BLaER1 treated with 17β-estradiol and CSF1 and Interleukin-3, amounts not matched to agents 10 nM and 100 nM (cell line): ENCODE results near the gene CLK3.

Experiments
- H3K27ac ChIP-seq, 11 experiments: shearing (Covaris generic); formaldehyde crosslinking; 2 replicates each; pipeline ENCODE4 v1.8.1; 2022
- H3K27me3 ChIP-seq, 11 experiments: shearing (Covaris generic); formaldehyde crosslinking; 2 replicates each; pipeline ENCODE4 v1.8.1; 2022
- H3K36me3 ChIP-seq, 11 experiments: shearing (Covaris generic); formaldehyde crosslinking; 2 replicates each; pipeline ENCODE4 v1.8.1; 2022
- H3K4me1 ChIP-seq, 10 experiments: shearing (Covaris generic); formaldehyde crosslinking; 2 replicates each; pipeline ENCODE4 v1.8.1; 2022
- H3K4me2 ChIP-seq, 11 experiments: shearing (Covaris generic); formaldehyde crosslinking; 2 replicates each; pipeline ENCODE4 v1.8.1; 2022
- H3K4me3 ChIP-seq, 10 experiments: shearing (Covaris generic); formaldehyde crosslinking; 2 replicates each; pipeline ENCODE4 v1.8.1; 2022
- H3K9ac ChIP-seq, 11 experiments: shearing (Covaris generic); formaldehyde crosslinking; 2 replicates each; pipeline ENCODE4 v1.8.1; 2022
- H3K9me3 ChIP-seq, 11 experiments: shearing (Covaris generic); formaldehyde crosslinking; replicated peaks in 1 of 11; 2 replicates each; pipeline ENCODE4 v1.8.1; 2022
- H4K20me1 ChIP-seq, 11 experiments: shearing (Covaris generic); formaldehyde crosslinking; 2 replicates each; pipeline ENCODE4 v1.8.1; 2022
- Cebpa-rat ChIP-seq, 11 experiments: shearing (Covaris generic); IDR thresholded peaks; 2 replicates each; pipeline ENCODE4 v1.8.1; 2022

CLK3 gene

GRCh38 chr15:74609938-74610301 is 5.7 kb upstream of the CLK3 start:
- no peak overlapping the region for H3K27ac ChIP-seq
- H3K27me3 ChIP-seq: no peaks in the 10 kb centered on the region
- TF ChIP-seq Cebpa-rat (IDR thresholded peaks at IDR 0.05): no peak
- peaks cover 0 to 49% (median 38%) of the 10 kb centered on the region in 10 experiments; a peak in 16 of 20 replicates for H3K4me1 ChIP-seq
- H3K4me2 ChIP-seq: peak overlapping the region in 8 of 11 experiments; percentile 33 to 74 (median 58); a peak in 11 of 22 replicates
- H3K4me3 ChIP-seq: no peak overlapping the region
- H3K9me3 ChIP-seq: no peaks in the 10 kb centered on the region
- peak overlapping the region in 2 of 11 experiments; percentile 1 to 44; a peak in 3 of 22 replicates for H3K9ac ChIP-seq
- no peaks in the 10 kb centered on the region for H3K36me3 ChIP-seq
- peaks cover 0 to 11% (median 0%) of the 10 kb centered on the region in 11 experiments; a peak in 2 of 22 replicates for H4K20me1 ChIP-seq

- Histone ChIP-seq H3K9me3 (no peaks in the 10 kb centered on the region), H3K4me1 (peaks cover 0 to 45% (median 34%) of the 10 kb centered on the region in 10 experiments; a peak in 16 of 20 replicates), H3K4me3 (no peak overlapping the region), H3K27ac (peak overlapping the region in 4 of 11 experiments; percentile 43 to 54 (median 50); a peak in 6 of 22 replicates), H3K36me3 (no peaks in the 10 kb centered on the region), H3K4me2 (peak overlapping the region in 9 of 11 experiments; percentile 30 to 74 (median 58); a peak in 16 of 22 replicates), H4K20me1 (peaks cover 0 to 11% (median 0%) of the 10 kb centered on the region in 11 experiments; a peak in 2 of 22 replicates), H3K9ac (peak overlapping the region in 3 of 11 experiments; percentile 1 to 54 (median 44); a peak in 7 of 22 replicates), H3K27me3 (no peaks in the 10 kb centered on the region)
- TF ChIP-seq Cebpa-rat (IDR thresholded peaks at IDR 0.05): peak in 1 of 11 experiments; percentile 54; a peak in 1 of 22 replicates
Measured at GRCh38 chr15:74610302-74610951, 5.2 kb upstream of the CLK3 start.

DNA sequence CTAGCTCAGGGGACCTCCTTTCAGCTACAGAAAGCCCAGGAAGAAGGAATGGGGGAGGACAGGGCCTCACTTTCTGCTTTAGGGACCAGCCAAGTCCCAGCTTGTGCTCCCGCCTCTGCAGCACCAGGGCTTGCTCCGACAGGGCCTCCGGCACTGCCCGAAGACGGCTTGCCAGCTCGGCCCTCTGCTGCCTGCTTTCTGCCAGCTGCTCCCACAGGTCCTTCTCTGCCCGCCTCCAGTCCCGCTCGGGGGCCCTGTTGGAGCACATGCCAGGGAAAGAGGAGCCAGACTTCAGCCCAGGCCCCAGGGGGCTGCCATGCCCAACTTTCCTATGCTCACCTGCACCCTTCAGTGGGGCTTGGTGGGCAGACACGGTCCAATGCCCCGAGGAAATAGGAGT is 4.3 kb upstream of the CLK3 start:
- H3K9ac ChIP-seq: peak overlapping the region in 3 of 11 experiments; percentile 2 to 56 (median 54); a peak in 4 of 22 replicates
- peak overlapping the region in 9 of 11 experiments; percentile 30 to 74 (median 58); a peak in 14 of 22 replicates for H3K4me2 ChIP-seq
- H4K20me1 ChIP-seq: peaks cover under 1 to 15% (median 5%) of the 10 kb centered on the region in 11 experiments; a peak in 16 of 22 replicates
- no peak for TF ChIP-seq Cebpa-rat (IDR thresholded peaks at IDR 0.05)
- H3K4me3 ChIP-seq: no peak overlapping the region
- no peaks in the 10 kb centered on the region for H3K9me3 ChIP-seq
- H3K27me3 ChIP-seq: no peaks in the 10 kb centered on the region
- peaks cover 0 to 45% (median 34%) of the 10 kb centered on the region in 10 experiments; a peak in 16 of 20 replicates for H3K4me1 ChIP-seq
- H3K27ac ChIP-seq: peak overlapping the region in 4 of 11 experiments; percentile 43 to 54 (median 50); a peak in 6 of 22 replicates
- no peaks in the 10 kb centered on the region for H3K36me3 ChIP-seq

GRCh38 chr15:74611834-74612233 is 3.8 kb upstream of the CLK3 start:
- Histone ChIP-seq H3K27ac (peak overlapping the region in 2 of 11 experiments; percentile 46 to 54; a peak in 3 of 22 replicates), H3K36me3 (no peaks in the 10 kb centered on the region), H3K4me3 (no peak overlapping the region), H4K20me1 (peaks cover 5 to 20% (median 10%) of the 10 kb centered on the region in 11 experiments; a peak in 21 of 22 replicates), H3K4me2 (peak overlapping the region in 2 of 11 experiments; percentile 58 to 74; a peak in 1 of 22 replicates), H3K4me1 (peaks cover 2 to 49% (median 37%) of the 10 kb centered on the region in 10 experiments), H3K9ac (no peak overlapping the region), H3K9me3 (no peaks in the 10 kb centered on the region), H3K27me3 (no peaks in the 10 kb centered on the region)
- no peak for TF ChIP-seq Cebpa-rat (IDR thresholded peaks at IDR 0.05)

DNA sequence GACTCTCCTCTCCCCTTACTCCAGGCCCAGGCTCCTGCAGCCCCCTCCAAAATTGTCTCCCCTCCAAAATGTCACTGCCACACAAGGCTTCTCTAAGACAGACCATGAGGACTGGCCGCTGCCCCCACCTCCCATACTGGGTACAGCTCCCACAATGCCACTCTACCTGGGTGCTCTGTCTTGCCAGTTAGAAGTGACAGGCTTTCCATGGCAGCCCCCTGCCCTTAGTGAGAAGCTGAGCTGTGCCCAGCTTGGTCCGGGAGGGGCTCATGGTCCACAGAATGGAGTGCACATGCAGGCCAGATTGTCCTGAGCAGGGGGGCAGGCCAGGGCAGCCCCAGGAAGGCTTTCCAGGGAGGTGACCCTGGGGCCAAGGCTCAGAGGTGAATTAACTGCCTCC is 3.0 kb upstream of the CLK3 start:
- Histone ChIP-seq H3K9ac (no peak overlapping the region), H3K36me3 (peaks cover 0 to 8% (median 3%) of the 10 kb centered on the region in 11 experiments; a peak in 10 of 22 replicates), H3K4me1 (peaks cover 10 to 57% (median 46%) of the 10 kb centered on the region in 10 experiments), H4K20me1 (peaks cover 14 to 28% (median 18%) of the 10 kb centered on the region in 11 experiments), H3K9me3 (no peaks in the 10 kb centered on the region), H3K27me3 (no peaks in the 10 kb centered on the region), H3K4me2 (no peak overlapping the region), H3K27ac (no peak overlapping the region), H3K4me3 (no peak overlapping the region)
- no peak for TF ChIP-seq Cebpa-rat (IDR thresholded peaks at IDR 0.05)

GRCh38 chr15:74613089-74613952 is 2.3 kb upstream of the CLK3 start:
- no peak for TF ChIP-seq Cebpa-rat (IDR thresholded peaks at IDR 0.05)
- Histone ChIP-seq H3K27ac (no peak overlapping the region), H3K9me3 (no peaks in the 10 kb centered on the region), H3K4me1 (peaks cover 16 to 64% (median 52%) of the 10 kb centered on the region in 10 experiments), H4K20me1 (peaks cover 20 to 28% (median 25%) of the 10 kb centered on the region in 11 experiments), H3K4me2 (peak overlapping the region in 5 of 11 experiments; percentile 78 to 98 (median 93); a peak in 2 of 22 replicates), H3K36me3 (peaks cover 5 to 14% (median 9%) of the 10 kb centered on the region in 11 experiments; a peak in 18 of 22 replicates), H3K27me3 (no peaks in the 10 kb centered on the region), H3K9ac (0 out of 22 replicates have a peak overlapping the region, but pooled peaks of 1 of the 11 experiments have one; percentile 8), H3K4me3 (no peak overlapping the region)

DNA sequence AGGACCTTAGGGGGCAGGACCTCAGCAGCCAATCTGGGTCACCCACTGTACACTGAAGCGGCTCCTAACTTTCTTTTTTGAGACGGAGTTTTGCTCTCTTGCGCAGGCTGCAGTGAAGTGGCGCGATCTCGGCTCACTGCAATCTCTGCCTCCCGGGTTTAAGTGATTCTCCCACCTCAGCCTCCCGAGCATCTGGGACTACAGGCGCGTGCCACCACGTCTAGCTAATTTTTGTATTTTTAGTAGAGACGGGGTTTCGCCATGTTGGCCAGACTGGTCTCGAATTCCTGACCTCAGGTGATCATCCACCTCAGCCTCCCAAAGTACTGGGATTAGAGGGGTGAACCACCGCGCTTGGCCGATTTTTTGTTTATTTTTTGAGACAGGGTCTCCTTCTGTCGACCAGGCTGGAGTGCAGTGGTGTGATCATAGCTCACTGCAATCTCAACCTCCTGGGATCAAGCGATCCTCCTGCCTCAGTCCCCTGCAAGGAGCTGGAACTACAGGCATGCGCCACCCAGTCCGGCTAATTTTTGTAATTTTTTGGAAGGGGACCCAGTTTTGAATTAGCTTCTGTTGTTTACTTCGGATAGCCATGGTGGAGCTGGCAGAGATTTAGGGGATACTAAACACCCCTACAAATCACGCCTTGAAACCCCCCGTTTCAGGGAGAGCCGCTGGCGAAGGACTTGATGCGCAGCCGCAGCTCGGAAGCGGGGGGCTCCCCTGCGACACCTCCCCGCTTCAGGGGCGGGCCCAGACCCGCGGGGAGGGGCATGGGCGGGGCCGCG is 1.5 kb upstream of the CLK3 start:
- Histone ChIP-seq H3K36me3 (peaks cover 13 to 23% (median 18%) of the 10 kb centered on the region in 11 experiments), H3K9ac (peak overlapping the region; percentile 98 to 100 (median 99); a peak in 20 of 22 replicates), H3K27me3 (no peaks in the 10 kb centered on the region), H3K4me2 (peak overlapping the region; percentile 76 to 98 (median 95)), H3K4me3 (peak overlapping the region; percentile 95 to 100 (median 98)), H3K9me3 (no peaks in the 10 kb centered on the region), H4K20me1 (peaks cover 29 to 34% (median 32%) of the 10 kb centered on the region in 11 experiments), H3K27ac (peak overlapping the region in 10 of 11 experiments; percentile 95 to 99 (median 98); a peak in 17 of 22 replicates), H3K4me1 (peaks cover 22 to 67% (median 58%) of the 10 kb centered on the region in 10 experiments)
- TF ChIP-seq Cebpa-rat (IDR thresholded peaks at IDR 0.05): no peak
